ENCODE measurements around the gene FUCA1.
"Not testable (repeated sequence)": the region's sequence is repeated elsewhere in the genome, so short reads cannot be mapped to it uniquely, and the experiment has no call there.

The FUCA1 gene

DNA sequence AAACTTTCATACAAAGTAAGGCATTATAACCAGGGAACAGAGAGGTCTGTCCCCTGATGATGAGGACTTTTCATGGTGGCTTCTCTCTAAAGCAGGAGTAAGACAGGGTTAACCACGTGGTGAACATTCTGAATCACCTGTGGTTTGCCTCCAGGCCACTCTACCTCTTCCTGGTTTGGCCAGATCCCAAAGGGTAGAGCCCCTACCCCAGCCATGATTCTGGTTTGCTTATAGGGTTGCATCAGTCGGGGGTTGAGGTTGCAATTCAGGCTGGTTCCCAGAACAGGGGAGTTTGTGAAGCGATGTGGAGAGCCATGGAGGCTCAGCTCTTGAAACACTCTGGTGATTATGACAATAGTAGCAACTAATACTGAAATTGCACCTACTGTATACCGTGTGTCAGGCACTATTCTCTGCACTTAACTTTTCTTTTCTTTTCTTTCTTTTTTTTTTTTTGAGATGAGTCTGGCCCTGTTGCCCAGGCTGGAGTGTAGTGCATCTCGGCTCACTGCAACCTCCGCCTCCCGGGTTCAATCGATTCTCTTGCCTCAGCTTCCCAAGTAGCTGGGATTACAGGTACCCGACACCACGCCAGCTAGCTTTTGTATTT lies 36.8 kb upstream of the FUCA1 start:
- H2AFZ ChIP-seq (ENCODE audit: low read depth, low read length) = no peak overlapping the region
- H3K4me3 ChIP-seq (ENCODE audit: low read length) = no peak overlapping the region
- H3K4me1 ChIP-seq (ENCODE audit: insufficient read depth, low read length) = no peaks in the 10 kb centered on the region
- H3K9me3 ChIP-seq (ENCODE audit: low read length) = peaks cover 2% of the 10 kb centered on the region
- peaks cover 8% of the 10 kb centered on the region for H3K27me3 ChIP-seq (ENCODE audit: insufficient read depth, low read length)
- H3K36me3 ChIP-seq (ENCODE audit: insufficient read depth, low read length) = no peaks in the 10 kb centered on the region

DNA sequence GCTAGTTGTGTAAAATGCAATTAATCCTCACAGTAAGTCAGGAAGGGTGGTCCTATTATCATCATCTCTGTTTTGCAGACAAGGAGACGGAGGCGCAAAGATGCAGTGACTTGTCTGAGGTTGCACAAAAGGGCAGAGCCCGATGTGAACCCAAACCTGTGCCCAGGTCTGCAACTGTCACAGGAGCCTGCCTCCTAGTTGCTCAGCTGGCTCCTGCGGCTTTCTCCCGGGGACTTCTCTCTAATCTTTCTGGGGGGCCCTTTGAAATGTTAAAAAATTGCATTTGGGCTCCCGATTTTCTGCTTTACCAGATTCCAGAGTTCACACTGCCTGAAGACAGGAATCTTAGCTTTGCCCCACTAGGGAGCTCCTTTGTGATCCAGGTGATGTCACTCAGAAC lies 35.7 kb upstream of the FUCA1 start:
- Histone ChIP-seq H3K4me1 (ENCODE audit: insufficient read depth, low read length) (no peaks in the 10 kb centered on the region), H2AFZ (ENCODE audit: low read depth, low read length) (no peak overlapping the region), H3K36me3 (ENCODE audit: insufficient read depth, low read length) (no peaks in the 10 kb centered on the region), H3K4me3 (ENCODE audit: low read length) (no peak overlapping the region), H3K9me3 (ENCODE audit: low read length) (peaks cover 2% of the 10 kb centered on the region), H3K27me3 (ENCODE audit: insufficient read depth, low read length) (peaks cover 8% of the 10 kb centered on the region)

DNA sequence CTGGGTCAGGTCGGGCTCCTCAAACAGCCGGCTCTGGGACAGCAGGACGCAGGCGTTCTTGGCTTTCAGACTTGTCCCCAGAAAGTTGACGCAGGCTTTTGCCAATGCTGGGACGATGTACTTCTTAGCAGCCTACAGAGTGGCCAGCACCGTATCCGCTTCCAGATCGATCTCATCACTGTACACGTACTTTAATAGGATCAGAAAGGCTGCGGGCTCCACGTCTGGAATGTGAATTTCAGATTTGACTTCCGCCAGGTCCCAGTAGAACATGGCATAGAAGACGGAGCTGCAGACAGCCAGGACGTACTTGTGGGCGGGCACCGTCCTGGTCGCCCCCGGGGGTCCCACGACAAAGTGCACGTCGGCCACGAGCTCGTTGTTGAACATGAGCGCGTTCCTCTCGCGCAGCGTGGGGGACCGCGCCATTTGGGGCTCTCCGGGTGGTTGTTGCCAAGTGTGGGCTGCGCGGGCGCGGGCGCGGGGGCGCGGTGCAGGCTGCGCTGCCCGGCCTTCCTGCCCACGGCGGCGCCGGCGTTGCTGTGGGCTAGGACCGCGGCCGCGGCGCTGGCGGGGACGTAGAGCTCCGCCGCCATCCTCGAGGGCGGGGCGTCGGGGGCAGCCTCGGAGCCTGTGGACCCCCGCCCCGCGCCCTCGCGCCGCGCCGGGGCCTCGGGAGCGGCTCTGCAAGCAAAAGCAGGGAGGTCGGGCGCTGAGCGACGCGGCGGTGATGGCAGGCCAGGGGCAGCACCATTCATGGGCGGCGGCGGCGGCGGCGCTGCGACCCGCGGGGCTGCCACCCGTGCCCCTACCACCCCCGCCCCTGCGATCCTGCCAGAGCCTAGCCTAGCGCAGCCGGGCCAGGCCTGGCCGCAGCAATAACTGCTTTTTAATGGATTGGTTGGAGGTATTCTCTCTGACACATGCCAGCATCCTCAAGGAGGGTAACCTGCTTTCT lies 34.5 kb upstream of the FUCA1 start:
- peaks cover 8% of the 10 kb centered on the region for H3K27me3 ChIP-seq (ENCODE audit: insufficient read depth, low read length)
- no peak overlapping the region for H2AFZ ChIP-seq (ENCODE audit: low read depth, low read length)
- H3K9me3 ChIP-seq (ENCODE audit: low read length) = peaks cover 2% of the 10 kb centered on the region
- no peaks in the 10 kb centered on the region for H3K4me1 ChIP-seq (ENCODE audit: insufficient read depth, low read length)
- H3K36me3 ChIP-seq (ENCODE audit: insufficient read depth, low read length) = no peaks in the 10 kb centered on the region
- no peak overlapping the region for H3K4me3 ChIP-seq (ENCODE audit: low read length)

DNA sequence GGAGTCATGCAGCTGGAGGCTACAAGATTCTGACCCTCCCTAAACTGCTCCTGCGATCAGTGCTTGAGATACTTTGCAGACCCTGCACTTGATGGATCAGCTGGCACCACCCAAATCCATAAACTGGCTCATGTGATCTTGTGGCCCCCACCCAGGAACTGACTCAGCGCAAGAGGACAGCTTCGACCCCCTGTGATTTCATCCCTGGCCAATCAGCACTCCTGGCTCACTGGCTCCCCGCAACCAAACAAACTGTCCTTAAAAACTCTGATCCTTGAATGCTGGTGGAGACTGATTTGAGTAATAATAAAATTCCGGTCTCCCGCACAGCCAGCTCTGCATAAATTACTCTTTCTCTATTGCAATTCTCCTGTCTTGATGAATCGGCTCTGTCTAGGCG lies 31.9 kb upstream of the FUCA1 start:
- not testable (repeated sequence) for H3K36me3 ChIP-seq (ENCODE audit: insufficient read depth, low read length); H3K4me3 ChIP-seq (ENCODE audit: low read length); H3K9me3 ChIP-seq (ENCODE audit: low read length); H3K4me1 ChIP-seq (ENCODE audit: insufficient read depth, low read length); H2AFZ ChIP-seq (ENCODE audit: low read depth, low read length); H3K27me3 ChIP-seq (ENCODE audit: insufficient read depth, low read length)

DNA sequence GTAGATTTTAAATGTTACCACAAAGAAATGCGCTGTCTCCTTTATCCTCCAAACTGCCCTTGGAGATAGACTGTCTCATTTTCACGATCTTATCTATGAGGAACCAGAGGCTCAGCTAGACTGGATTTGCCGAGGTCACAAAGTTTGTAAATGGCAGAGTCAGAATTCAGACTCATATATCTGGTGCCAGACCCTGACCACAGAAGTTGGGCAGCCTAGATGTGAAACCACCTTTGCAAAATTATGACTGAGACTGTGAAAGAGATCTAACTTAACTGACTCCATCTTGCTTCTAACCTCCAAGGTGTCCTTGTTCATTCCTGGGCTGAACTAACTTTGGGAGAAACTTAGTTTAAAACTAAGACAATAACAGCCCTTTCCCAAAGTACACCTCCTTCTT lies 31.0 kb upstream of the FUCA1 start:
- Histone ChIP-seq H3K27me3 (ENCODE audit: insufficient read depth, low read length) (peaks cover 3% of the 10 kb centered on the region), H2AFZ (ENCODE audit: low read depth, low read length) (no peak overlapping the region), H3K4me3 (ENCODE audit: low read length) (no peak overlapping the region), H3K4me1 (ENCODE audit: insufficient read depth, low read length) (no peaks in the 10 kb centered on the region), H3K36me3 (ENCODE audit: insufficient read depth, low read length) (no peaks in the 10 kb centered on the region), H3K9me3 (ENCODE audit: low read length) (peaks cover 2% of the 10 kb centered on the region)

DNA sequence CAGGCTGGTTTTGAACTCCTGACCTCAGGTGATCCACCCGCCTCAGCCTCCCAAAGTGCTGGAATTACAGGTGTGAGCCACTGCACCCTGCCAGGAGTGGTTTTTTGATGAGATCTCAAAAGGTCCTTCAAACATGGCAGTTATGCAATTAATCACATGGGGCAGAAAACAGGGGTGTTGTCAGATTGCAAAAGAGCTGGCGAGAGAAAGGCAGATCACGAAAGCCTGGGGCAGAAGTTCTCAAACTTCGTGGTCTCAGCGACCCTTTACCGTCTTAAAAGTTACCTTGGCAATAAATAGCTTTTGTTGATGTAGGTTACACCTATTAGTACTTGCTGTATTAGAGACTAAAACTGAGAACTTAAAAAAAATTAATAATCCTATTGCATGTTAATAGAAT lies 29.0 kb upstream of the FUCA1 start:
- H3K36me3 ChIP-seq (ENCODE audit: insufficient read depth, low read length) = no peaks in the 10 kb centered on the region
- no peak overlapping the region for H3K4me3 ChIP-seq (ENCODE audit: low read length)
- H3K9me3 ChIP-seq (ENCODE audit: low read length) = peaks cover 2% of the 10 kb centered on the region
- no peaks in the 10 kb centered on the region for H3K4me1 ChIP-seq (ENCODE audit: insufficient read depth, low read length)
- no peaks in the 10 kb centered on the region for H3K27me3 ChIP-seq (ENCODE audit: insufficient read depth, low read length)
- H2AFZ ChIP-seq (ENCODE audit: low read depth, low read length) = no peak overlapping the region

DNA sequence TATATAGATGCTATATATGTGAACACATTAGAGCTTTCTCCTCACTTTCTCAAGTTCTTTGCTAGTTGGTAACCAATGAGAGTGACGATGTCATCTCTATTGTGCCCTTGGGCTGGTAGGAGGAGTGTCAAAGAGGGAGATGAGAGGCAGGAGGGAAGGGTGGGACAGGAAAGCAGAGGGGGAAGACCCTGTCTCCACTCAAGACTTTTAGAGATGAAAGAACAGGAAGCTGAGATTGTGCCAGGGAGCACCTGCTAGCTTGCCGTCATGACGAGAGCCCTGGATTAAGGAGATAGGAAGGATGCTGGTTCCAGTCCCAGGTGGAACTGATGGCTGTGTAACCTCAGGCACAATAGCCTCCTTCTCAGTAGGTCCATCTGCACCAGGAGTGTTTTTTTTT lies 28.4 kb upstream of the FUCA1 start:
- no peaks in the 10 kb centered on the region for H3K4me1 ChIP-seq (ENCODE audit: insufficient read depth, low read length)
- no peak overlapping the region for H2AFZ ChIP-seq (ENCODE audit: low read depth, low read length)
- no peak overlapping the region for H3K4me3 ChIP-seq (ENCODE audit: low read length)
- H3K36me3 ChIP-seq (ENCODE audit: insufficient read depth, low read length) = no peaks in the 10 kb centered on the region
- H3K9me3 ChIP-seq (ENCODE audit: low read length) = peaks cover 2% of the 10 kb centered on the region
- H3K27me3 ChIP-seq (ENCODE audit: insufficient read depth, low read length) = no peaks in the 10 kb centered on the region

DNA sequence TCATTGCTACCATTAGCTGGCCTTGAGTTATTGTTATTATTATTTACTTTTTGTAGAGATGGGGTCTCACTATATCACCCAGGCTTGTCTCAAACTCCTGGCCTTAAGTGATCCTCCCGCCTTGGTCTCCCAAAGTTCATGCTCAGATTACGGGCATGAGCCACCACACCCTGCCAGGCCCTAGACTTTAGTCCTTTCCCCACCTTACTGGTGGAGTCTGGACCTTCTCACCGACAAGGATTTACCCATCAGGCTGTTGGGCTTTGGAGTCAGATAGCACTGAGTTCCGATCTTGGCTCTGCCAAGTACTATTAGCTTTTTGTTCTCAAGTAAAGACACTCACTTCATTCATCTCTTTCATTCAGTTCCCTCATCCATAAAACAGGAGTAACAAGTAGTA lies 27.9 kb upstream of the FUCA1 start:
- no peaks in the 10 kb centered on the region for H3K9me3 ChIP-seq (ENCODE audit: low read length)
- no peaks in the 10 kb centered on the region for H3K4me1 ChIP-seq (ENCODE audit: insufficient read depth, low read length)
- no peak overlapping the region for H3K4me3 ChIP-seq (ENCODE audit: low read length)
- H3K27me3 ChIP-seq (ENCODE audit: insufficient read depth, low read length) = no peaks in the 10 kb centered on the region
- H2AFZ ChIP-seq (ENCODE audit: low read depth, low read length) = no peak overlapping the region
- H3K36me3 ChIP-seq (ENCODE audit: insufficient read depth, low read length) = no peaks in the 10 kb centered on the region

DNA sequence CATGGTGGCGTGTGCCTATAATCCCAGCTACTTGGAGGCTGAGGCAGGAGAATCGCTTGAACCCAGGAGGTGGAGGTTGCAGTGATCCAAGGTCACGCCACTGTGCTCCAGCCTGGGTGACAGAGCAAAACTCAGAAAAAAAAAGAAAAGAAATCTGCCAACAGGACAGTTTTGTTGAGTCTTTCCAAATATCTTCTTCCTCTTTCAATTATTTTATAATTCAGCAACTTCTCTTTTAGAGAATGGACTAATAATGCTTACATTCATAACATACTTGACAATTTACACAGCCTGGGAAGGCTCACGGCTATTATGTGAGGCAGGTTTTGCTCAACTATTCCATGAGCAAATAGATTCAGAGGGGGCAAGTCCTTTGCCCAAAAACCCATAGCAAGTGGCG lies 27.0 kb upstream of the FUCA1 start:
- no peaks in the 10 kb centered on the region for H3K9me3 ChIP-seq (ENCODE audit: low read length)
- no peaks in the 10 kb centered on the region for H3K36me3 ChIP-seq (ENCODE audit: insufficient read depth, low read length)
- no peaks in the 10 kb centered on the region for H3K4me1 ChIP-seq (ENCODE audit: insufficient read depth, low read length)
- no peak overlapping the region for H2AFZ ChIP-seq (ENCODE audit: low read depth, low read length)
- no peak overlapping the region for H3K4me3 ChIP-seq (ENCODE audit: low read length)
- no peaks in the 10 kb centered on the region for H3K27me3 ChIP-seq (ENCODE audit: insufficient read depth, low read length)

DNA sequence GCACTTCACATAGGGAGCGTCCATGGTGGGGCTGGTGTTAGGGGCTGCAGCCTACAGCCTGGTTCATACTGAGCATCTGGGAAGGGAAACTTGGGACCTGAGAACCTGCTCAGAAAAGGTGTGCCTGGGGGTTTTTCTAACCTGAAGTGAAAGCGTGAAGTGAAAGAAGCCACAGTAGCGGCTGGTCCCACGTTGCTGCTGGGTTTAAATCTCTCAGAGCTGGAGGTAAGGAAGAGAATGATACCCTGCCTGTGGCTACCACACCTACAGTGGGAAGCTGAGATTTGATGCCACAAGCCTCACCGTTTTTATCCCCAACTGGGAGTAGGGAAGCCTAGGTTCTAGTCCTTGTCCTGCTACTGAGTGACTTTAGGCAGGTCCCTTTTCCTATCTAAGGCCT lies 21.0 kb upstream of the FUCA1 start:
- no peaks in the 10 kb centered on the region for H3K36me3 ChIP-seq (ENCODE audit: insufficient read depth, low read length)
- no peaks in the 10 kb centered on the region for H3K4me1 ChIP-seq (ENCODE audit: insufficient read depth, low read length)
- H2AFZ ChIP-seq (ENCODE audit: low read depth, low read length) = no peak overlapping the region

DNA sequence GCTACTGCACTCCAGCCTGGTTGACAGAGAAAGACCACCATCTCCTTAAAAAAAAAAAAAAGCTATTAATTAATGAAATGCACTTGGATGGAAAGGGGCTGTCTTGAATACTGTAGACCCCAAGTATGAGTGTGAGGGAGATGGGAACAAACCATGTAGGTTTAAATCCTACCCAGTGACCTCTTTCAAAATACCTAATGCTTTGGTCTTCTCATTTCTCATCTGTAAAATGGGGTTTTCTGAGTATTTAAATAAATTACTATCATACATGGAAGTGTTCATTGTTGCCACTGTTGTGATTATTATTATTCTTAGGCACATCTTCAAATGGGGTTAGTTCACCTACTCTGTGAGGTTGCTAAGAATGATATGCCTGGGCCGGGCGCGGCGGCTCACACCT lies 17.1 kb upstream of the FUCA1 start:
- Histone ChIP-seq H3K4me3 (ENCODE audit: low read length) (no peak overlapping the region), H3K9me3 (ENCODE audit: low read length) (no peaks in the 10 kb centered on the region), H3K36me3 (ENCODE audit: insufficient read depth, low read length) (no peaks in the 10 kb centered on the region), H3K4me1 (ENCODE audit: insufficient read depth, low read length) (no peaks in the 10 kb centered on the region), H3K27me3 (ENCODE audit: insufficient read depth, low read length) (no peaks in the 10 kb centered on the region), H2AFZ (ENCODE audit: low read depth, low read length) (no peak overlapping the region)

More for the DNA sequence above, 21.0 kb upstream of the FUCA1 start:
- no peak overlapping the region for H3K4me3 ChIP-seq (ENCODE audit: low read length)
- H3K27me3 ChIP-seq (ENCODE audit: insufficient read depth, low read length) = no peaks in the 10 kb centered on the region
- no peaks in the 10 kb centered on the region for H3K9me3 ChIP-seq (ENCODE audit: low read length)

DNA sequence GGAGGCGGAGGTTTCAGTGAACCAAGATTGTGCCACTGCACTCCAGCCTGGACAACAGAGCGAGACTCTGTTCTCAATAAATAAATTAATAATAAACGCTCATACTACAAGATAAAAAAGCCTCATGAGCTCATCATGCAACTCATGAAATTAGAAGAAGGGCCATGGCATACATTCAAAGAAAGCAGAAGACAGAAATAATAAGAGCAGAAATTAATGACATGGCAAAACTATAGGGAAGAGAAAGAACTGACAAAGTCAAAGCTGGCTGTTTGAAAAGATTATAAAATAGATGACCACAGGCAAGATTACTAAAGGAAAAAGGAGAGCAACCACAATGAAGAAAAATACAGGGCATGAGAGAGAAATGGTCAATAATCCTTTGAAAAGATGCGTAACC lies 14.7 kb upstream of the FUCA1 start:
- Histone ChIP-seq H3K9me3 (ENCODE audit: low read length) (peaks cover 2% of the 10 kb centered on the region), H2AFZ (ENCODE audit: low read depth, low read length) (no peak overlapping the region), H3K4me1 (ENCODE audit: insufficient read depth, low read length) (no peaks in the 10 kb centered on the region), H3K4me3 (ENCODE audit: low read length) (no peak overlapping the region), H3K27me3 (ENCODE audit: insufficient read depth, low read length) (no peaks in the 10 kb centered on the region), H3K36me3 (ENCODE audit: insufficient read depth, low read length) (no peaks in the 10 kb centered on the region)

DNA sequence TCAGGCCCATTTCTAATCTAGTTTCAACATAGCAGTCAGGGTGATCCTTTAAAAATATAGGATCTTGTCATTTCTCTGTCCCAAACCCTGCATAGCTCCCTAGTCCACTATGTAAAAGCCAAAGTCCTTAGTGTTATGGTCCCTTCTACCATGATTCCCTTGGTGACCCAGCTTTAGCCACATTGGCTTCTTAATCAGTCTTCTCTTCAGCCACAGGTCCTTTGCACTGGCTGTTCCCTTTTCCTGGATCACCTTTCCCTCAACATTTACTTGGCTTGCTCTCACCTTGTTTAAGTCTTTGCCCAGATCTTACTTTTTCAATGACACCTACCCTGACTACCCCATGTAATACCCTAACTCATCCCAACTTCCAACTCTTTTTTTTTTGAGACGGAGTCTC lies 11.7 kb upstream of the FUCA1 start:
- H2AFZ ChIP-seq (ENCODE audit: low read depth, low read length) = no peak overlapping the region
- peaks cover 2% of the 10 kb centered on the region for H3K9me3 ChIP-seq (ENCODE audit: low read length)
- H3K4me3 ChIP-seq (ENCODE audit: low read length) = no peak overlapping the region
- H3K36me3 ChIP-seq (ENCODE audit: insufficient read depth, low read length) = no peaks in the 10 kb centered on the region
- H3K4me1 ChIP-seq (ENCODE audit: insufficient read depth, low read length) = no peaks in the 10 kb centered on the region
- no peaks in the 10 kb centered on the region for H3K27me3 ChIP-seq (ENCODE audit: insufficient read depth, low read length)
